Pericardium fibroblast (primary cell): Measurements from ENCODE around the gene IGHMBP2. TPM values are rescaled to one million over a fixed set of nuclear protein-coding genes. Genes with fewer than 3 reads are reported as not detected.

ENCODE experiments used
- total RNA-seq: library from RNA; depleted of rRNA; stranded (reverse); fragments of >200 nt; gene quantifications from 2 replicates; pipeline ENCODE4 v1.2.3, GENCODE V29; 2015

IGHMBP2 gene
- 5.9 and 8.6 TPM in 2 replicates for total RNA-seq

GRCh38 chr11:68903288-68904247 lies at the start of gene IGHMBP2, which contains the start of gene MRPL21:
IGHMBP2 (plus strand) TSS chr11:68903891; CDS start chr11:68903953, 62 bp downstream.
MRPL21 (minus strand) TSS chr11:68903832; CDS start chr11:68903810, 22 bp downstream.

DNA sequence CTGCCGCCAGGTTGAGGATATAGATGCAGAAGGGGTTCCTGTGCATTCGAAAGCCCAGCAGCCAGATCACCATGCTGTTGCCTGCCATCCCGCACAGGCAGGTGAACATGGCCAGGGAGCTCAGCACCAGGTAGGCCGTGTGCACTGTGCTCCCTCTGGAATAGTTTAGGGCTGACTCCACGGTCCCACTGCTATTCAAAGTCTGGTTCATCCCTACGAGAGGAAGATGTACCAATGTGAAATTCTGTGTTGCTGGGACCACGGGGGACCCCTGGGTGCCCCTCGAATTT lies 77.0 kb downstream of the IGHMBP2 start, which contains the start of gene MRGPRD:
Gene MRGPRD (minus strand): TSS at position 211 of the 290 bp plus-strand sequence. CDS start 0 bp downstream, at position 211.

Other genes with a start within 250 kb of the IGHMBP2 start
- gene GAL, start 219.3 kb upstream of the IGHMBP2 start, total RNA-seq, result 0.26 TPM in 1 of 2 replicates, not detected in the other
- gene TESMIN, start 152.4 kb upstream of the IGHMBP2 start, total RNA-seq, result not detected in 2 replicates
- gene CPT1A, start 62.0 kb upstream of the IGHMBP2 start, total RNA-seq, result 8.7 and 21.7 TPM in 2 replicates
- gene MRPL21, start 59 bp upstream of the IGHMBP2 start, total RNA-seq, result 41.1 and 45.6 TPM in 2 replicates
- gene MRGPRD, start 77.1 kb downstream of the IGHMBP2 start, total RNA-seq, result not detected in 2 replicates
- gene MRGPRF, start 109.4 kb downstream of the IGHMBP2 start, total RNA-seq, result 24.3 and 39.7 TPM in 2 replicates
- 6.5 and 8.4 TPM in 2 replicates for gene TPCN2, start 145.0 kb downstream of the IGHMBP2 start, total RNA-seq